Vagina (tissue), 2 donors: ENCODE measurements around the gene MAN2A2.

Experiments used
- CTCF ChIP-seq, 3 experiments: fragments of 450-650 bp in 2 of 3; fragments of 200-600 bp in 1 of 3; sonication (generic) in 1 of 3; IDR thresholded peaks; one replicate each; pipeline ENCODE4 v1.5.1; 2017 to 2019; ENCODE audit warnings: antibody characterized with exemption in 3 of 3, mild to moderate bottlenecking in 2 of 3, moderate library complexity in 2 of 3
- POLR2A ChIP-seq, 2 donors: fragments of 450-650 bp; IDR thresholded peaks; one replicate each; pipeline ENCODE4 v1.6.1; 2017; ENCODE audit warnings: antibody characterized with exemption in 2 of 2, mild to moderate bottlenecking in 2 of 2, moderate library complexity in 2 of 2
- POLR2AphosphoS5 ChIP-seq, 2 donors: sonication (generic); formaldehyde crosslinking; IDR thresholded peaks; one replicate each; pipeline ENCODE4 v1.9.0; 2017; ENCODE audit warnings: antibody characterized with exemption in 2 of 2, mild to moderate bottlenecking in 2 of 2, low read depth in 1 of 2; ENCODE audit not compliant: insufficient read depth in 1 of 2

DNA sequence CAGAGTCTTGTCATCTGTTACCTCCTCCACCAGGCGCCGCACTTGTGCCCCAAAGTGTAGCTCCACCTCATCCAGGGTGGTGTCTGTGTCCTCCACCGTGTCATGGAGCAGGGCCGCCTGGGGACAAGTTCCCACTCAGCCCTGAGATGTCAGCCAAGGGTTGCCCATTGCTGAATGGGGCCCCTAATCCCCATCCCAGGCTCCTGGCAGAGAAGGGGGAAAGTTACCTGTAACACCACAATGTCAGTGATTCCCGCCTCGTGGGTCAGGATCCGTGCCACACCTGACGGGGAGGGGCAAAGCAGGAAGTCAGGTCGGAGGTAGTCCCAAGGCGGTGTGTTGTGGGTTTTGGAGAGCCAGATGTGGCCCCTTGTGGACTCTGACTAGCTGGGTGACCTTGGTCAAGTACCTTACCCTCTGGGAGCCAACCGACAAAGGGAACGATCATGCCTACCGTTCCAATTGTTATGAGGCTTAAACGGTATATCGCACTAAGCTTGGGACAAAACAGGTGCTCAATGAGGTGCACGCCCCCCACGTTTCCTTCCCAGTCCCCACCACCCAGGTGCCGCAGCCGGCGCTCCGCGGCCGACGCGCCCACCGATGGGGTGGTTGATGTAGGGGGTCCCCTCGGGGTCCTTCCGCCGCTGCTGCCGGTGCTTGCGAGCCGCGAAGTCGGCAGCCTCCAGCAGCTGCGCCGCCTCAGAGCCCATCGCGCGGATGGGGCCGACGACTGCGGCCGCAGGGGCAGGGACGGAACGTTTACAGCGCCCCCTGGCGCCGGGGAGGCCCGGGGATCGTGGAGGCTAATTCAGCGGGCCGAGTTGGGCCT is 28.9 kb downstream of the MAN2A2 start, which contains the start of gene HDDC3:
- TF ChIP-seq POLR2A (IDR thresholded peaks at IDR 0.05), result peak in 1 of 2 donors; percentile 34
- peak; percentile 26 to 84 for TF ChIP-seq POLR2AphosphoS5 (IDR thresholded peaks at IDR 0.05; ENCODE audit: insufficient read depth in 1 of 2, low read depth in 1 of 2)
- peak; percentile 66 to 84 (median 72) for TF ChIP-seq CTCF (IDR thresholded peaks at IDR 0.05)
